ENCODE data around the gene STMN3. TPM values are rescaled to one million over a fixed set of nuclear protein-coding genes. Genes with fewer than 3 reads are reported as not detected.

Gene STMN3
- polyA plus RNA-seq, 4 donors = 25.5 to 61.2 (median 31.3) TPM

DNA sequence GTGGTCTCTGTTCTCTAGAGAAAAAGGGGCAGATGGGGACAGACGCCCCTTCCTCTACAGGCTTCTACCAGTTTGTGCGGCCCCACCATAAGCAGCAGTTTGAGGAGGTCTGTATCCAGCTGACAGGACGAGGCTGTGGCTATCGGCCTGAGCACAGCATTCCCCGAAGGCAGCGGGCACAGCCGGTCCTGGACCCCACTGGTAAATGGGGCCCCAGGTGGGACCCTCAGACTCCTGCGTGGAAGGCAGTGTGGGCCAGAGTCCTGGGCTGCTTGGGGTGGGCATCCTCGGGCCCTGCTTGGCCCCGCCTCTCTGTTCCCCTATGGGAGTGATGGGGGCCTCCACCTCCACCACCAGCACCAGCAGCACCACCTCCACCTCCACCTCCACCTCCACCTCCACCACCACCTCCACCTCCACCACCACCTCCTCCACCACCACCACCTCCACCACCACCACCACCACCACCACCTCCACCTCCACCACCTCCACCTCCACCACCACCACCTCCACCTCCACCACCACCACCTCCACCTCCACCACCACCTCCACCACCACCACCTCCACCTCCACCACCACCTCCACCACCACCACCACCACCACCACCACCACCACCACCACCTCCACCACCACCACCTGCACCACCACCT is 40.0 kb upstream of the STMN3 start:
- DNase-seq (ENCODE audit: low read depth in 4 of 4, low spot score in 3 of 4) = no peak

DNA sequence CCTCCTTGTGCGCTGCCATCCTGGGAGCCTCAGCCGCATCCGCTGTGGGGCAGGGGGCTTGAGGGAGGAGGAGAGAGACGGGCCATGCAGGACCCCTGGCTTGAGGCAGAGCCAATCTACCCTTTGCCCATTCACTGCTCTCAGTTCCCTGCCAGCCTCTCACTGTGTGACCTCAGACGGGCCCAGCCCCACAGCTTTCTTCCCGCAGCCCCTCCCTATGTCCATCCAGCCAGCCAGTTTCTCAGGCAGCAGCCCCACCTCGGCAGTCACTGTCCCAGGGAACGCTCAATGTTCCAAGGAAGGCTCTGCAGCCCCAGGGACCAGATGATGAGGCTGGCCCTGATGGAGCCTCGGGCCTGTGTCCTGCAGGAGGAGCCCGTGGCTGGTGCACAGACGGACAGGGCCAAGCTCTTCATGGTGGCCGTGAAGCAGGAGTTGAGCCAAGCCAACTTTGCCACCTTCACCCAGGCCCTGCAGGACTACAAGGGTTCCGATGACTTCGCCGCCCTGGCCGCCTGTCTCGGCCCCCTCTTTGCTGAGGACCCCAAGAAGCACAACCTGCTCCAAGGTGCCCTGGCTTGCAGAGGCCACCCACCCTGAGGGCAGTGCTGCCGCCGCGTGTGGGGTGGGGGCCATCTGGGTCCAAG is 39.3 kb upstream of the STMN3 start:
- DNase-seq (ENCODE audit: low read depth in 4 of 4, low spot score in 3 of 4) = no peak

DNA sequence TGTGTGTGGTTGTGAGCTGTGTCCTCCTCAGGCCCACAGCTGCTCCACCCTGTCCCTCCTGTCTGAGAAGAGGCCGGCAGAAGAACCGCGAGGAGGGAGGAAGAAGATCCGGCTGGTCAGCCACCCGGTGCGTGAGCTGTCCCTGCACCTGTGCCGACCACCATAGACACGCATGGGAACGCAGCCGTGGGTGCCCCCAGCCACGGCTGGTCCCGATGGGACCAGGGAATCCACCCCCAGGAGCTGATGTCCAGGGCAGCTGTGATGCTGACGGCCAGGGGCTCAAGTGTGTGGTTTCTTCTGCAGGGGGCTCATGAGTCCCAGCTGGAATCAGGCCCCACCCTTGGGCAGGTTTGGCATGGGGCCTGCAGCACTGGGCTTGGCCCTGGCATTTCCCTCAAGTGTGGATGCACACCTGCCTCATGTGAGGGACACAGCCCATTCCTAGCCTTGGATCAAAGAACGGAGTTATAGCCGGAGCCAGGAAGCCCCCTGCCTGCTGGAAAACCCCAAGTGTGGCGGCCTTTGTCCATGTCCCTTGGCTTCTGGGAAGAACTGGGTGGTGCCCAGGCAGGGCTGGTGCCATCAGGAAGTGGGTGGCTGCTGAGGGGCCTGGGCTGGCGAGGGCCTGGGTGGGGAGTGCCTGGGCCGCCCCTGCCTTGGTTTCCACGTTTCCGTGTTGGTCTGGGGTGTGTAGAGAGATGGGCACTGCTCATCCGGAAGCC is 38.6 kb upstream of the STMN3 start:
- no peak for DNase-seq (ENCODE audit: low read depth in 4 of 4, low spot score in 3 of 4)

DNA sequence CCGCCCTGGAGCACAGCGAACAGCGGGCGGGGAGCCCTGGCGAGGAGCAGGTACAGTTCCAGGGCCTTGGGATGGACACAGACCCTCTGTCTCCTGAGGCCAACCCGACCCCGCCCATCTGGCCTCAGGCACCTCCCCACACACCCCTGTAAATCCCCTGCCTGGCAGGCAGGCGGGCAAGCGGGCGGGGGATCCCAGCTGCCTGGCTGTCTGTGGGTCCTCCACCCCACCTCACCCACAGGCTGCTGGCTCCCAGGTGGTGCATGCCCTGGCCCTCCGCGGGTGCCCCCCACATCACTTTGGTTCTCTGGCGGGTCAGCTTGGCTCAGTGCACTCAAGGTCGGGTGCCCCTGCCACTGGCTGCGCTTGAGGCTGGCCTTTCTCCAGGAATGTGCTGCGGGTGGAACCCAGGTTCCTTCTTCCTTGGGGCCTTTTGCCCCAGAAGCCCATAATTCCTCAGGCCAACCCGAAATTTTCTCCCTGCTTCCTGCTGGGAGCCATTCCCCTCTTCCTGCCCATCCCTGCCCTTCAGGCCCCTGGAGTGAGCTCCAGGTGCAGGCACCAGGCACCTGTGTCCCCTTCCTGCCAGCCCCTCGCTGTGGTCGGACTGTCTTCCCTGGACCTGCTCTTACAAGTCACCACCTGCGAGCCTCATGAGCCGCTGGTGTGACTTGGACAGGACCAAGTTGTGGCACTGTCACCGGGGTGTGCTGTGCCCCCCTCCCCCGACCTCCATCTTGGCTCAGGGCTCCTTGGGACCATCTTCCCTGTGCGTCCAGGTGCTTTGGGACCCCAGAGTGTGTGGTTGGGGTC is 37.9 kb upstream of the STMN3 start:
- DNase-seq (ENCODE audit: low read depth in 4 of 4, low spot score in 3 of 4) = no peak

DNA sequence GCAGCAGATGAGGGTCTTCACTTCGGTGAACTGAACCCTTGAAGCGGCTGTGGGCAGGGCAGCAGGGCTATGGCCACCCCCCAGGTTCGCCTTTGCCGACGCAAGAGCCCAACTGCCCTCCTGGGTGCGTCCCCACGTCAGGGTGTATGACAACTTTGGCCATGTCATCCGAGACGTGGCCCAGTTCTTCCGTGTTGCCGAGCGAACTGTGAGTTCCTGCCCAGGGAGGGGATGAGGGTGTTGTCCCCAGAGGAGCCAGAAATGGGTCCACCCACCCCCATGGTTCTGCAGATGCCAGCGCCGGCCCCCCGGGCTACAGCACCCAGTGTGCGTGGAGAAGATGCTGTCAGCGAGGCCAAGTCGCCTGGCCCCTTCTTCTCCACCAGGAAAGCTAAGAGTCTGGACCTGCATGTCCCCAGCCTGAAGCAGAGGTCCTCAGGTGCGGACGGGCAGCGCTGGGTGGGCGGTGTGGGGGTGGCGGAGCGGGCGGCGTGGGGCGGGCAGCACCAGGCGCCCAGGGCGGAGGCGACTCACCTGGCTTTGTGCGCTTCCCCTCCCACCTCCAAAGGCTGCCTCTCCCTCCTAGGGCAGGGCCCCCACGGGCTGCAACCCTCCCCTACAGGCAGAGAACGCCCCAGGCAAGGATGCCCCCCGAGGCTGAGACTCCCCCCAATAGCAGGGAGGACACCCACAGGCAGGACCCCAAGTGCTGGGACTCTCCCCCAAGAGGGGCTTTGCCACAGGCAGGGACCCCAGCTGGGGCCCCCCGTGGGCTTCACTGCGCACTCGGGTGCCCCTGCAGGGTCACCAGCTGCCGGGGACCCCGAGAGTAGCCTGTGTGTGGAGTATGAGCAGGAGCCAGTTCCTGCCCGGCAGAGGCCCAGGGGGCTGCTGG is 37.0 kb upstream of the STMN3 start:
- DNase-seq (ENCODE audit: low read depth in 4 of 4, low spot score in 3 of 4) = no peak

DNA sequence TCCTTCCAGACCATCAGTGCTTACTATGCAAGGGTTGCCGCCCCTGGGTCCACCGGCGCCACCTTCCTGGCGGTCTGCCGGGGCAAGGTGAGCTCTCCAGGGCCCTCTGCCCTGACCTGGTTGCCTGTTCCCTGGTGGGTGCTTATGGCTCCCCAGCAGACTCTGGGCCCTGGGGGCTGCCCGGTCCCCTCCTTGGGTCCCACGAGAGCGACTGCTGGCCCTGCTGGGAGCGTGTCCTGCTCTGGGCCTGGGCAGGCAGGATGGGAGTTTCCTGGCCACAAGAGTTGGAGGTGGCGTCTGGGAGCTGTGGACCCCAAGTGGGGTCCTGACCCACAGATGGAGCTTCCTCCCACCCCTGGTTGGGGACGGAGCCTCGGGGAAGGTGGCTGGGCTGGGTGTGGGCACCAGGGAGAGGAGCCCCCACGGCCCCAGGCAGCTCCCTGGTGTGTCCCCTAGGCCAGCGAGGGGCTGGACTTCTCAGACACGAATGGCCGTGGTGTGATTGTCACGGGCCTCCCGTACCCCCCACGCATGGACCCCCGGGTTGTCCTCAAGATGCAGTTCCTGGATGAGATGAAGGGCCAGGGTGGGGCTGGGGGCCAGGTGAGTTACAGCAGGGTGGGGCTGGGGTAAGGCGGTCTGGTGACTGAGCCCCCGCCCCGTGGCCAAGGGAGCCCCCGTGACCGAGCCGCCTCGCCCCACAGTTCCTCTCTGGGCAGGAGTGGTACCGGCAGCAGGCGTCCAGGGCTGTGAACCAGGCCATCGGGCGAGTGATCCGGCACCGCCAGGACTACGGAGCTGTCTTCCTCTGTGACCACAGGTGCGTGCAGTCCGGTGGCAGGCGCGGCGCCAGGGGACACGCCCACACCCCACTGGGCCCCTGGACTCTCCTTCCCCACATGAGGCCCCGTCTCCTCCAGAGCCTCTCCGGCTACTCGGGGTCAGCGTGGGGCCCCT is 36.1 kb upstream of the STMN3 start:
- DNase-seq (ENCODE audit: low read depth in 4 of 4, low spot score in 3 of 4) = no peak

DNA sequence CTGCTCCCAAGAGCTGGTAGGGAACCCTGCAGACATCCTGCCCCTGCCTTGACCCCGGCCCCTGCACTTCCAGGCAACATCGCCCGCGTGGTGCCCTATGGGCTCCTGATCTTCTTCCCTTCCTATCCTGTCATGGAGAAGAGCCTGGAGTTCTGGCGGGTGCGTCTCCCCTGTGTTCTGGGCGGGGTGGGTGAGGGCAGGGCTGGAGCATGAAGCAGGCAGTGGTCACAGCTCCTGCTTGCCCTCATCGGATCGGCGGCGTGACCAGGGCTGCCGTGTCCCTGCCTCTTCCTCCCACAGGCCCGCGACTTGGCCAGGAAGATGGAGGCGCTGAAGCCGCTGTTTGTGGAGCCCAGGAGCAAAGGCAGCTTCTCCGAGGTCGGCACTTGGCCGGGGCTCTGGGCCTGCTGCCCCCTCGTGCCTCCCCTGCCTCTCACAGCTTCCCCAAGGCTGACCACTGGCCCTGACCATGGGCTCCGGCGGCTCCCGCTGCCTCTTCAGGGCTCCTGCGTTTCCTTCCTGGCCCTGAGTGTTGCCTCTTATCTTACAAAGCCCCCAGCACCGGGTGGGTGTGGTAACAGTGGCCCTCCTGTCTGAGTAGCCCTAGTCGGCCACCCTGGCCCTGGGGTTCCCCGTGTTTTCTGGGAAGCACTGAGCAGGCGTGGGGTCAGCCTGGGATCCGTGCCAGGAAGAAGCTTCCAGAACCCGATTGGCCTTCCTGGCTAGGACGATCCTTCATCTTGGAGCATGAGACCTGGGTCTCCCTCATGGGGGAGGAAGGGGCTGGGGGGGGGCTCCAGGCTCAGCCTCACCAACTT is 35.2 kb upstream of the STMN3 start:
- no peak for DNase-seq (ENCODE audit: low read depth in 4 of 4, low spot score in 3 of 4)

DNA sequence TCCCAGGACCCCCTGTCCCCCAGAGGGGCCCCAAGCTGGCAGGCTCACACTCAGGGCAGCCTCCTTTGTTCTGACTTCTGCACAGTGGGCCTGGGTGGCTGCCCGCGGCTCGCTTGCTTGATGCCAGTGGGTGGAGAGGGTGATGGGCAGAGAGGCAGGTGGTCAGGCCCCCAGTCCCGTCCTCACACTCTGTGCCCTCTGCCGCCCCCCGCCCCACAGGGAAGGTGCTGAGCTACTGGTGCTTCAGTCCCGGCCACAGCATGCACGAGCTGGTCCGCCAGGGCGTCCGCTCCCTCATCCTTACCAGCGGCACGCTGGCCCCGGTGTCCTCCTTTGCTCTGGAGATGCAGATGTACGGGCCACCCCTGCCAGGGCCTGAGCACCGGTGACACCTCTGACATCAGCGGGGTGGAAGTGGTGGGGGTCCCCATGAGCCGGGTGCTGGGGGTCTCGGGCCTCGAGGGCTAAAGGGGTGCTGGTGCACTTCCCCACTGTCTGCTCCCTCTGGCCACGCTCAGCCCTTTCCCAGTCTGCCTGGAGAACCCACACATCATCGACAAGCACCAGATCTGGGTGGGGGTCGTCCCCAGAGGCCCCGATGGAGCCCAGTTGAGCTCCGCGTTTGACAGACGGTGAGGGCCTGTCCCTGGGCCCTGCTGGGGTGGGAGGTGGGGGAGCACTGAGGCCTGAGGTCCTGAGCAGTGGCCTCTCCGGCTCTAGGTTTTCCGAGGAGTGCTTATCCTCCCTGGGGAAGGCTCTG is 34.4 kb upstream of the STMN3 start:
- DNase-seq (ENCODE audit: low read depth in 4 of 4, low spot score in 3 of 4) = no peak

DNA sequence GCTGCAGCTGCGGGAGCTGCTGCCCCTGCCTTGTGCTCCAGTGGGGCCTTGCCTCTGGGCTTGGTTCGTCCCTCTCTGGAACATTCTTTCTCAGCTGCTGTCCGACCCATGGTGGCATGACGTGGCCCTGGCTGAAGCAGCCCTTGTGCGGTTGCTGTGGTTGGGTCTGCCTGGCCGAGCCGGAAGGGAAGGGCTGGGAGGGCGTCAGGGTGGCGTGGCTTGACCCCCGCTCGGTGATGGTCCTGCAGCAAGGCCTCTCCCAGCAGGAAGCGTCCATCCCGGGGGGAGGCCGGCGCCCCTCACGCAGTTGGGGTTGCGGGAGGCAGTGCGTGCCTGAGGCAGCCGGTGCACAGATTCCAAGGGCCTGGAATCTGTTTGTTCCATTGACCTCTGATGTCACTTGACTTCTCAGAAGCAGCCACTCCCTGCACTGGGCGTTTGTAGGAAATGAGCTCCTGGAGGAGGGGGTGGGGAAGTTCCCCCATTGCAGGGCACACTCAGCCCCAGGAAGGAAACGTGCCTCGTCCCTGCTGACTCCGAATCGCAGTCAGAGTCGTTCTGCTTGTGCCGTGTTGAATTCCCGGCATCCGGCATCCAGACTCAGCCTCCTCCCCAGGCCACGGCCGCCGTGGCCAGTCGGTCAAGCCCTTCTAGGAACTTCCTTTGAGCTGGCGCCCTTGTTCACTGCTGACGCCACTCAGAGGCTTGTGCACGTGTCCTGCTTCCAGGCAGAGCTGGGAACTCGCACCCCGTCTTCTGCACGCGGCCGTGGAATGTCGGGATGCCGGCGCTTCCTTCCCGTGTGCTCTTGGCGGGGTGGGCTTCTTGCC is 33.5 kb upstream of the STMN3 start:
- peak in 1 of 4 donors; percentile 31 for DNase-seq (ENCODE audit: low read depth in 4 of 4, low spot score in 3 of 4)

DNA sequence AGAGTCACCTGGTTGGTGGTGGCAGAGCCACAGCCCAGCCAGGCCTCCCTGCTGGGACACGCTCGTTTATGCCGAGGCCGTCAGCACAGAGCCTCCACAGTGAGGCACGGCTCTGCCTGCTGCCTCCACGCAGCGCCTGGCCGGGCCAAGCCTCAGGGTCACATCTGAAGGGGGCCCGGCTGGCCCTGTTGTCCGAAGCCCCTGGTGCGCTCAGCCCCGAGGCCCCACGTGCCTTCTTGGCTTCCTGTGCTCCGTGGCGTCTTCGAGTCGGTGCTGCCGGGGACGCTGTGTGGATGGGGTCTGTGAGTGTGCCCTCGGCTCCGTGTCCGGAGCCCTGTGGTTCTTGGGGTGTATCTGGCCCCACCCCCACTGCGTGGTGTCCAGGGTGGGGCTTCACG is 32.9 kb upstream of the STMN3 start:
- no peak for DNase-seq (ENCODE audit: low read depth in 4 of 4, low spot score in 3 of 4)

DNA sequence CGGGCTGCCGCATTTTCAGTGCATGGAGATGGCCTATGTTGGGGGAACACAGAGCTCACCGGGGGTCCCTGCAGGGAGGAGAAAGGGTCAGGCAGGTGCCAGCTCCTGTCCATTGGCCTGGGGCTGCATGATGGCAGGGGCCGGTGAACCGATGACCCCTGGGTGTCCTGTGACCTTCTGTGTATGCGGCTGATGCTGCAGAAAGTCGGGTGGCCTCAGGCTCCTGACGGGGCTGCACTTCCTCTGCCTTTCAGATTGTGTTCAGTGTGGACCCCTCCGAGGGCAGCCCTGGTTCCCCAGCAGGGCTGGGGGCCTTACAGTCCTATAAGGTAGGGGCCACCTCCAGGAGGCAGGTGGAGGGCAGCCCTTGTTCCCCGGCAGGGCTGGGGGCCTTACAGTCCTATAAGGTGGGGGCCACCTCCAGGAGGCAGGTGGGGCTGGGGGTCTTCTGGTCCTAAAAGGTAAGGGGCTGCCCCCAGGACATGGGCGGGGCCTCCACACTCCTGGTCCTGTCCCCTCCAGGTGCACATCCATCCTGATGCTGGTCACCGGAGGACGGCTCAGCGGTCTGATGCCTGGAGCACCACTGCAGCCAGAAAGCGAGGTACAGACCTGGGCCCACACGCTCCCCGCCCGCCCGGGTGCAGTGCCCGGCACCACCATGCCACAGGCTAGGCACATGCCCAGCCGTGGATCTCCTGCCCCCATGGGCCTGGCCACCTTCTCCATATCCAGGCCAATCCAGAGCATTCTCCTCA is 32.2 kb upstream of the STMN3 start:
- no peak for DNase-seq (ENCODE audit: low read depth in 4 of 4, low spot score in 3 of 4)

DNA sequence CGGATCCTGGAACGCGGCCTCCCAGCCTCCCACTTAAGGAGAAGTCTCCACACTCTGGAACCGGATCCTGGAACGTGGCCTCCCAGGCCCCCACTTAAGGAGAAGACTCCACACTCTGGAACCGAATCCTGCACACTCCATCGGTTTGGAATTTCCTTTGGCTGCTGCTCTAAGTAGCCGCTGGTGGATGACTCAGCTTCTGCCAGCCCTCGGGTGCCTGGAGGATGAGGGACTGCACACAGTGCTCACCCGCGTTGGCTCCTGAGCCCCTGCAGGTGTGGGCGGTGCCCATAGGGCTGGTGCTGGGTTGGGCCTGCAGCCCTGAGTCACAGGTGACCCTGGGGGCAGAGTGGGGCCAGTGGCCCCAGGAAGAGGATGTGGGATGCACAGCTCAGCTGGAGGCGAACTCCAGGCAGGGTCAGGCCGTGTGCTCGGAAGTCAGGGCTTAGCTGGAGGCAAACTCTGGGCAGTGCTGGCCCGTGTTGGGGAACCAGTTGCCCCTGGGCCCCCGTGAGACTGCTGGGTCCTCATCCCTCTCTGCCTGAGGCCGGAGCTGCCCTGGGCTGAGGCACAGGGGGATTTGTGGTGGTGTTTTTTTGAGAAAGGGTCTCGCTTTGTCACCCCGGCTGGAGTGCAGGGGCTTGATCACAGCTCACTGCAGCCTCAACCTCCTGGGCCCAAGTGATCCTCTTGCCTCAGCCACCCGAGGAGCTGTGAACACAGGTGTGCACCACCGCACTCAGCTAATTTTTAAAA is 29.3 kb upstream of the STMN3 start:
- no peak for DNase-seq (ENCODE audit: low read depth in 4 of 4, low spot score in 3 of 4)

DNA sequence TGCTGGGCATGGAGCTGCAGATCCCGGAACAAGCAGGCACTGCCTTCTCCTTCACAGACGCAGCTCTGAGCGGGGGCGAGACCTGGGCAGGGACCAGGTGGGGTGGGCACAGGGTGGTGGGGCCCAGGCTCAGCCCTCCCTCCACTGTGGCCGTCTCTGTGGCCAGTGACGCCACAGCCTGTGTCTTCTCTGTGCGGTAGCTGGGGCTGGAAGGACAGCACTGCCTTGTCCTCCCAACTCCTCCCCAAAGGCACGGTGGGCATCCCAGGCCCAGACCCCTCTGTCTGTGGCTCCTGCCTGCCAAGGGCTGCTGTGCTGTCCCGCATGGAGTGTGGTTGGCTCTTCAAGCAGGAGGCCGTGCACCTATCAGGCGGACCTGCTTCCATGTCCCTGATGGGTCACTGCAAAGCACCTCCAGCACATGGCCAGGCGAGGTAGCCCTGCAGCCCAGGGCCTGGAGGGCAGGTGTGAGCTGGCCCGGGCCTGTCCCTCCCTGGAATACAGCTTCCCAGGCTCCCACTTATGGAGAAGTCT is 28.5 kb upstream of the STMN3 start:
- DNase-seq (ENCODE audit: low read depth in 4 of 4, low spot score in 3 of 4) = no peak

DNA sequence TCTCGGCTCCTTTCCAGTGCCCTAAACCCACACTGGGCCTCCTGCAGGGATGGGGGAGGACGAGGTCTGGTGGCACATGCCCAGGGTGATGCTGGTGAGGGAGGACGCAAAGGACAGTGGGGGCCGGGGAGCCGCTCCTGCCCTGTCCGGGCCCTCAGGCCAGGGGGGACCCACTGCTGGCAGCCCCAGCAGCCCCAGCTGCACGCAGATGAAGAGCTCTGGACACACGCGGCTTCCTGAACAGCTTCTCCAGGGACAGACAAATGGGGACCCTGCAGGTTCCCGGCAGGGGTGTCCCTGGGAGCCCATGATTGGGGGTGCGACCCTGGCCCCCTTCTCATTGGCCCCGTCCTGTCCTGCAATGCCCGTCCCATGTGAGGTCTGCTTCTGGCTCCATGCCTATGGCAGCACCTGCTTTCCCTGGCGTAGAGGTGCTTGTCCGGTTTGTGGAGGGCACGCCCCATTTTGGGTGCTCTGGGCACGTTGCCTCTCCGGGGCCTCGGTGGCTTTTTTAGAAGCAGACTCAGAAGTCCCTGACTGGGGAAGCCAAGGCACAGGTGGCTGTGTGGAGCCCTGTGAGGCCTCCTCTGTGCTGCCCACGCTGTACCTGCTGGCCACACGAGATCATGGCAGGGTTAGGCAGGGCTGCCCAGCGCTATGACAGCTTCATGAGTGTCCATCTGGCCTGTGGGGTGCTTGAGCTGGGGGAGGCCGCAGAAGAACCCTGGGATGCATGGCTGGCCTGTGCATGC is 27.8 kb upstream of the STMN3 start:
- no peak for DNase-seq (ENCODE audit: low read depth in 4 of 4, low spot score in 3 of 4)
